Neural cell (in vitro differentiated cells): ENCODE results near the gene OBP2A. TPM values are rescaled to one million over a fixed set of nuclear protein-coding genes. Genes with fewer than 3 reads are reported as not detected.

Experiments
- H2AFZ ChIP-seq: fragments of 200-600, 300-800 bp; sonication (generic), shearing (Covaris generic); 2 replicates; pipeline ENCODE4 v1.6.0; 2014; ENCODE audit warnings: low read depth, mild to moderate bottlenecking, antibody characterized with exemption, low read length, moderate library complexity
- H3F3A ChIP-seq: fragments of 200-600 bp; shearing (Covaris generic); 2 replicates; pipeline ENCODE4 v1.6.1; 2016; ENCODE audit warnings: mild to moderate bottlenecking, moderate library complexity, mixed read lengths, antibody characterized with exemption, low read length; ENCODE audit not compliant: insufficient read depth, poor library complexity, severe bottlenecking
- H3K27ac ChIP-seq: fragments of 200-600, 300-800 bp; sonication (generic), shearing (Covaris generic); 2 replicates; pipeline ENCODE4 v1.5.1; 2014; ENCODE audit warnings: mild to moderate bottlenecking, low read length, moderate library complexity
- H3K27me3 ChIP-seq: fragments of 300-800, 200-600 bp; sonication (generic), shearing (Covaris generic); 2 replicates; pipeline ENCODE4 v1.6.0; 2014; ENCODE audit warnings: mild to moderate bottlenecking, low read depth, low read length, moderate library complexity; ENCODE audit not compliant: insufficient read depth
- H3K36me3 ChIP-seq: fragments of 300-800, 200-600 bp; sonication (generic), shearing (Covaris generic); 2 replicates; pipeline ENCODE4 v1.5.1; 2014; ENCODE audit warnings: mild to moderate bottlenecking, antibody characterized with exemption, low read length, moderate library complexity; ENCODE audit not compliant: insufficient read depth
- H3K4me2 ChIP-seq: fragments of 300-800, 200-600 bp; sonication (generic), shearing (Covaris generic); 2 replicates; pipeline ENCODE4 v1.6.0; 2014; ENCODE audit warnings: mild to moderate bottlenecking, low read length
- H3K4me3 ChIP-seq: fragments of 300-800, 200-600 bp; sonication (generic), shearing (Covaris generic); 2 replicates; pipeline ENCODE4 v1.5.1; 2014; ENCODE audit warnings: mild to moderate bottlenecking, low read length, moderate library complexity
- H3K79me2 ChIP-seq: fragments of 200-600 bp; shearing (Covaris generic); replicated peaks from 2 replicates; pipeline ENCODE4 v1.6.0; 2014; ENCODE audit warnings: mild to moderate bottlenecking, low read length, moderate library complexity; ENCODE audit not compliant: insufficient read depth
- H3K9ac ChIP-seq: fragments of 300-800, 200-600 bp; sonication (generic), shearing (Covaris generic); 2 replicates; pipeline ENCODE4 v1.6.1; 2016; ENCODE audit warnings: mild to moderate bottlenecking, low read length, mixed read lengths
- H3K9me2 ChIP-seq: fragments of 200-600 bp; shearing (Covaris generic); 2 replicates; pipeline ENCODE4 v1.6.1; 2016; ENCODE audit warnings: mild to moderate bottlenecking, low read length, mixed read lengths; ENCODE audit not compliant: insufficient read depth
- H3K9me3 ChIP-seq: fragments of 200-600, 300-800 bp; sonication (generic), shearing (Covaris generic); 2 replicates; pipeline ENCODE4 v1.6.1; 2016; ENCODE audit warnings: mild to moderate bottlenecking, mixed run types, low read length, moderate library complexity, mixed read lengths
- H4K20me1 ChIP-seq: fragments of 200-600 bp; shearing (Covaris generic); 2 replicates; pipeline ENCODE4 v1.6.1; 2016; ENCODE audit warnings: mild to moderate bottlenecking, mixed run types; ENCODE audit not compliant: insufficient read depth
- EP300 ChIP-seq: fragments of 450-650 bp; conservative IDR thresholded peaks from 2 replicates; pipeline ENCODE4 v1.6.1; 2014; ENCODE audit warnings: antibody characterized with exemption, mild to moderate bottlenecking, moderate library complexity; ENCODE audit not compliant: poor library complexity, severe bottlenecking
- EZH2 ChIP-seq: fragments of 200-600, 300-800 bp; shearing (Covaris generic), sonication (generic); IDR thresholded peaks from 2 replicates; pipeline ENCODE4 v1.6.1; 2014; ENCODE audit warnings: antibody characterized with exemption, low read length, borderline replicate concordance, mild to moderate bottlenecking; ENCODE audit not compliant: insufficient read depth, poor library complexity, severe bottlenecking
- MXI1 ChIP-seq: fragments of 450-650 bp; conservative IDR thresholded peaks from 2 replicates; pipeline ENCODE4 v1.6.1; 2014; ENCODE audit warnings: antibody characterized with exemption, mild to moderate bottlenecking; ENCODE audit not compliant: poor library complexity, severe bottlenecking
- POLR2AphosphoS5 ChIP-seq: IDR thresholded peaks from 2 replicates; pipeline ENCODE4 v1.6.1; 2012
- RAD21 ChIP-seq: fragments of 450-650 bp; conservative IDR thresholded peaks from 2 replicates; pipeline ENCODE4 v1.6.1; 2014; ENCODE audit warnings: antibody characterized with exemption, mild to moderate bottlenecking, moderate library complexity
- SMC3 ChIP-seq: fragments of 450-650 bp; conservative IDR thresholded peaks from 2 replicates; pipeline ENCODE4 v1.6.1; 2014; ENCODE audit warnings: antibody characterized with exemption, mild to moderate bottlenecking, moderate library complexity; ENCODE audit not compliant: poor library complexity
- TAF1 ChIP-seq: IDR thresholded peaks from 2 replicates; pipeline ENCODE4 v1.6.1; 2012; ENCODE audit warnings: low read depth
- polyA plus RNA-seq: library from polyadenylated mRNA; depleted of rRNA; stranded (reverse); fragments of >200 nt; gene quantifications from 2 replicates; pipeline ENCODE4 v1.2.3, GENCODE V29; 2014
- TF ChIP-seq, protein P1 (sequence below): IDR thresholded peaks from 2 replicates; pipeline ENCODE4 v1.6.1; 2012; ENCODE audit warnings: borderline replicate concordance
- TF ChIP-seq, protein P2 (sequence below): fragments of 450-650 bp; IDR thresholded peaks from 2 replicates; pipeline ENCODE4 v1.5.1; 2014; ENCODE audit warnings: antibody characterized with exemption, mild to moderate bottlenecking, moderate library complexity; ENCODE audit not compliant: poor library complexity, severe bottlenecking

OBP2A gene
- polyA plus RNA-seq, 1 donor from 2014 or later: not detected

DNA sequence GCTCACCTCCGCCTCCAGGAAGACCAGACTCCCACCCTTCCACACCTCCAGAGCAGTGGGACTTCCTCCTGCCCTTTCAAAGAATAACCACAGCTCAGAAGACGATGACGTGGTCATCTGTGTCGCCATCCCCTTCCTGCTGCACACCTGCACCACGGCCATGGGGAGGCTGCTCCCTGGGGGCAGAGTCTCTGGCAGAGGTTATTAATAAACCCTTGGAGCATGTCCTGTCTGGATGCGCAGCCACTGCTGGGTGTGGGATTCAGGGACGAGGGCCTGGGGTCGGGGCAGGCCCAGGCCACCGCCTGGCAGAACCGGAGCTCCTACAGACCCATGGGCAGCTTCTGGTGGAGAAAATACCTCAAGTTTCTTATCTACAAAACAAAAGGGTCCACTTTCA, 20.6 kb downstream of the OBP2A start:
- Histone ChIP-seq H3F3A (no peaks in the 10 kb centered on the region), H3K36me3 (no peaks in the 10 kb centered on the region), H3K9me2 (no peaks in the 10 kb centered on the region), H3K79me2 (no peaks in the 10 kb centered on the region), H4K20me1 (no peaks in the 10 kb centered on the region), H3K27me3 (no peaks in the 10 kb centered on the region), H3K27ac (no peak overlapping the region), H3K9me3 (no peaks in the 10 kb centered on the region), H3K9ac (no peak overlapping the region), H3K4me2 (no peak overlapping the region), H2AFZ (no peak overlapping the region), H3K4me3 (no peak overlapping the region)
- TF ChIP-seq EZH2: no peak
- TF ChIP-seq, protein P1, sequence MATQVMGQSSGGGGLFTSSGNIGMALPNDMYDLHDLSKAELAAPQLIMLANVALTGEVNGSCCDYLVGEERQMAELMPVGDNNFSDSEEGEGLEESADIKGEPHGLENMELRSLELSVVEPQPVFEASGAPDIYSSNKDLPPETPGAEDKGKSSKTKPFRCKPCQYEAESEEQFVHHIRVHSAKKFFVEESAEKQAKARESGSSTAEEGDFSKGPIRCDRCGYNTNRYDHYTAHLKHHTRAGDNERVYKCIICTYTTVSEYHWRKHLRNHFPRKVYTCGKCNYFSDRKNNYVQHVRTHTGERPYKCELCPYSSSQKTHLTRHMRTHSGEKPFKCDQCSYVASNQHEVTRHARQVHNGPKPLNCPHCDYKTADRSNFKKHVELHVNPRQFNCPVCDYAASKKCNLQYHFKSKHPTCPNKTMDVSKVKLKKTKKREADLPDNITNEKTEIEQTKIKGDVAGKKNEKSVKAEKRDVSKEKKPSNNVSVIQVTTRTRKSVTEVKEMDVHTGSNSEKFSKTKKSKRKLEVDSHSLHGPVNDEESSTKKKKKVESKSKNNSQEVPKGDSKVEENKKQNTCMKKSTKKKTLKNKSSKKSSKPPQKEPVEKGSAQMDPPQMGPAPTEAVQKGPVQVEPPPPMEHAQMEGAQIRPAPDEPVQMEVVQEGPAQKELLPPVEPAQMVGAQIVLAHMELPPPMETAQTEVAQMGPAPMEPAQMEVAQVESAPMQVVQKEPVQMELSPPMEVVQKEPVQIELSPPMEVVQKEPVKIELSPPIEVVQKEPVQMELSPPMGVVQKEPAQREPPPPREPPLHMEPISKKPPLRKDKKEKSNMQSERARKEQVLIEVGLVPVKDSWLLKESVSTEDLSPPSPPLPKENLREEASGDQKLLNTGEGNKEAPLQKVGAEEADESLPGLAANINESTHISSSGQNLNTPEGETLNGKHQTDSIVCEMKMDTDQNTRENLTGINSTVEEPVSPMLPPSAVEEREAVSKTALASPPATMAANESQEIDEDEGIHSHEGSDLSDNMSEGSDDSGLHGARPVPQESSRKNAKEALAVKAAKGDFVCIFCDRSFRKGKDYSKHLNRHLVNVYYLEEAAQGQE: no peak
- TF ChIP-seq TAF1: no peak
- TF ChIP-seq RAD21: no peak
- TF ChIP-seq EP300: no peak
- TF ChIP-seq MXI1: no peak
- TF ChIP-seq POLR2AphosphoS5: no peak
- no peak for TF ChIP-seq SMC3
- TF ChIP-seq, protein P2, sequence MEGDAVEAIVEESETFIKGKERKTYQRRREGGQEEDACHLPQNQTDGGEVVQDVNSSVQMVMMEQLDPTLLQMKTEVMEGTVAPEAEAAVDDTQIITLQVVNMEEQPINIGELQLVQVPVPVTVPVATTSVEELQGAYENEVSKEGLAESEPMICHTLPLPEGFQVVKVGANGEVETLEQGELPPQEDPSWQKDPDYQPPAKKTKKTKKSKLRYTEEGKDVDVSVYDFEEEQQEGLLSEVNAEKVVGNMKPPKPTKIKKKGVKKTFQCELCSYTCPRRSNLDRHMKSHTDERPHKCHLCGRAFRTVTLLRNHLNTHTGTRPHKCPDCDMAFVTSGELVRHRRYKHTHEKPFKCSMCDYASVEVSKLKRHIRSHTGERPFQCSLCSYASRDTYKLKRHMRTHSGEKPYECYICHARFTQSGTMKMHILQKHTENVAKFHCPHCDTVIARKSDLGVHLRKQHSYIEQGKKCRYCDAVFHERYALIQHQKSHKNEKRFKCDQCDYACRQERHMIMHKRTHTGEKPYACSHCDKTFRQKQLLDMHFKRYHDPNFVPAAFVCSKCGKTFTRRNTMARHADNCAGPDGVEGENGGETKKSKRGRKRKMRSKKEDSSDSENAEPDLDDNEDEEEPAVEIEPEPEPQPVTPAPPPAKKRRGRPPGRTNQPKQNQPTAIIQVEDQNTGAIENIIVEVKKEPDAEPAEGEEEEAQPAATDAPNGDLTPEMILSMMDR: no peak

DNA sequence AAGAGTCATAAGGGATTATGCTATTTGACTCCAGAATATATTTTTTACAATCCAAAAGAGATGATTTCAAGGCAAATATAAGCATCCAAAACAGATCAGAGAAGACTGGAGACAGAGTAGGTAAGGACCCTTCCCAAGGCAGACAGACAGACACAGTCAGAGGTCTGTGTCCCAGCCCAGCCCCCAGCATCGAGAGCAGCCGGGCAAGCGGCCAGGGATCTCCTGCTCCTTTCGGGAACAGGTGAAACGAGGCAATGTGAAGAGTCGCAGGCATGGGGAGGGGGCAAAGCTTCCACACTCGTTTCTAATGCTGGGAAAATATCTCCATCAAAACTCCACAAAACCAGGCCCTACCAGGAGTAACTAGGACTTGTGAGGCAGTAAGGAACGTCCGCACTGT, 21.4 kb downstream of the OBP2A start:
- Histone ChIP-seq H3K4me2 (no peak overlapping the region), H4K20me1 (no peaks in the 10 kb centered on the region), H3K9me2 (no peaks in the 10 kb centered on the region), H3K27ac (no peak overlapping the region), H3K36me3 (no peaks in the 10 kb centered on the region), H3F3A (no peaks in the 10 kb centered on the region), H3K79me2 (no peaks in the 10 kb centered on the region), H2AFZ (no peak overlapping the region), H3K4me3 (no peak overlapping the region), H3K9ac (no peak overlapping the region), H3K27me3 (no peaks in the 10 kb centered on the region), H3K9me3 (no peaks in the 10 kb centered on the region)
- TF ChIP-seq RAD21: no peak
- TF ChIP-seq EZH2: no peak
- no peak for TF ChIP-seq SMC3
- no peak for TF ChIP-seq POLR2AphosphoS5
- TF ChIP-seq MXI1: no peak
- no peak for TF ChIP-seq TAF1
- TF ChIP-seq, protein P1: no peak
